Measurements from ENCODE around the gene PLD5.

DNA sequence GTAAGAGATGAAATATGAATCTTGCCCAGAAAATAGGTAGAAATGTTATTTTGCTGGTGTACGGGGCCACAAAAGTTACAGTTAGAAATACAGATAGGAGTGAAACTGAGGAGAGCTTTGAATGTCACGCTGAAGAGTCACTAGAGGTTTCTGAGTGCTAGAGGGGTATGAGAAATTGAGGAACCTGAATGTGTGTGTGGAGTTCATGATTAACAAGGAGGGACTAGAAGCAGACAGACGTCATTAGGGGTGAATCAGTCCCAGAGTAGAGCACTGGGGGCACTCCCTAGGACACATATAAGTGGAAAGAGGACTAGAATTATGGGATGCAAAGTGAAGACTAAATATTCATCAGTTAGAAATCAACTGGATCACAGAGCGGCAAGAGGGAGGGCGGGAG lies 336.7 kb downstream of the PLD5 start:
- no peak for TF ChIP-seq POLR2A (IDR thresholded peaks at IDR 0.05)
- TF ChIP-seq CTCF (IDR thresholded peaks at IDR 0.05): no peak

Data from body of pancreas (tissue), 4 donors.